Measurements from ENCODE around the gene KCNH1. TPM values are rescaled to one million over a fixed set of nuclear protein-coding genes. Genes with fewer than 3 reads are reported as not detected.

The KCNH1 gene
- total RNA-seq, 2 donors from 2014 or later, result 0.68 to 1.2 TPM

DNA sequence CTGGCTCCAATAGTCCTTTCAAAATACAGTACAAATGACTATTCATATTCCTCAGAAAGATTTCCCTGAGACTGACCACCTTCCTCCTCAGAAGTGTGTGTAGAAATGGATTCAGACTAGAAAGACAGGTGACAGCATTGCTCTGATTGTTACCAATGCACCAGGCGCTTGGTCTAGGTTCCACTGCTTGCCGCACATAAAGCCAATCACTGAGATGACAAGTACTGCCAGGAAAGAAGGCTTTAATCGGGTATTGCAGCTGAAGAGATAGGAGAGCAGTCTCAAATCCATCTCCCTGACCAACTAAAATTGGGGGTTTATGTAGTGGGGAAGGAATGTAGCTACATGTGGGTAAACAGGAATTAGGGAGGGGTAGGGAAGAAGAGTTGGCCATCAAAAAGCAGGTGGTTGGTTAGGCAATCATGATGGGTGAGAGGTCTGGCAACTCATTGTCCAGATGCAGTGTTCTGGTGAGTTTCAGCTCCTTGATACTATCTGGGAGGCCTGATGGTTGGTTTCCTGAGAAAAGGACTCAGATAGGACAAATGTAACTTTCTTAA is 98.0 kb downstream of the KCNH1 start:
- WGBS, result 90% methylated on average over 3 of the region's 3 CpGs
- DNase-seq (ENCODE audit: low spot score), result no peak
- intact Hi-C loops (cut with DNase I), result no loop called here
- no peak for TF ChIP-seq POLR2AphosphoS5 (IDR thresholded peaks at IDR 0.05)
- TF ChIP-seq, protein P1, sequence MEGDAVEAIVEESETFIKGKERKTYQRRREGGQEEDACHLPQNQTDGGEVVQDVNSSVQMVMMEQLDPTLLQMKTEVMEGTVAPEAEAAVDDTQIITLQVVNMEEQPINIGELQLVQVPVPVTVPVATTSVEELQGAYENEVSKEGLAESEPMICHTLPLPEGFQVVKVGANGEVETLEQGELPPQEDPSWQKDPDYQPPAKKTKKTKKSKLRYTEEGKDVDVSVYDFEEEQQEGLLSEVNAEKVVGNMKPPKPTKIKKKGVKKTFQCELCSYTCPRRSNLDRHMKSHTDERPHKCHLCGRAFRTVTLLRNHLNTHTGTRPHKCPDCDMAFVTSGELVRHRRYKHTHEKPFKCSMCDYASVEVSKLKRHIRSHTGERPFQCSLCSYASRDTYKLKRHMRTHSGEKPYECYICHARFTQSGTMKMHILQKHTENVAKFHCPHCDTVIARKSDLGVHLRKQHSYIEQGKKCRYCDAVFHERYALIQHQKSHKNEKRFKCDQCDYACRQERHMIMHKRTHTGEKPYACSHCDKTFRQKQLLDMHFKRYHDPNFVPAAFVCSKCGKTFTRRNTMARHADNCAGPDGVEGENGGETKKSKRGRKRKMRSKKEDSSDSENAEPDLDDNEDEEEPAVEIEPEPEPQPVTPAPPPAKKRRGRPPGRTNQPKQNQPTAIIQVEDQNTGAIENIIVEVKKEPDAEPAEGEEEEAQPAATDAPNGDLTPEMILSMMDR (IDR thresholded peaks at IDR 0.05), result no peak
- TF ChIP-seq POLR2A (IDR thresholded peaks at IDR 0.05), result no peak
- Histone ChIP-seq H3K27me3 (replicated peaks; ENCODE audit: insufficient read depth) (no peaks in the 10 kb centered on the region), H3K27ac (no peak overlapping the region), H3K36me3 (no peaks in the 10 kb centered on the region), H3K4me3 (no peak overlapping the region), H3K9me3 (no peaks in the 10 kb centered on the region), H3K4me1 (replicated peaks) (no peaks in the 10 kb centered on the region)

DNA sequence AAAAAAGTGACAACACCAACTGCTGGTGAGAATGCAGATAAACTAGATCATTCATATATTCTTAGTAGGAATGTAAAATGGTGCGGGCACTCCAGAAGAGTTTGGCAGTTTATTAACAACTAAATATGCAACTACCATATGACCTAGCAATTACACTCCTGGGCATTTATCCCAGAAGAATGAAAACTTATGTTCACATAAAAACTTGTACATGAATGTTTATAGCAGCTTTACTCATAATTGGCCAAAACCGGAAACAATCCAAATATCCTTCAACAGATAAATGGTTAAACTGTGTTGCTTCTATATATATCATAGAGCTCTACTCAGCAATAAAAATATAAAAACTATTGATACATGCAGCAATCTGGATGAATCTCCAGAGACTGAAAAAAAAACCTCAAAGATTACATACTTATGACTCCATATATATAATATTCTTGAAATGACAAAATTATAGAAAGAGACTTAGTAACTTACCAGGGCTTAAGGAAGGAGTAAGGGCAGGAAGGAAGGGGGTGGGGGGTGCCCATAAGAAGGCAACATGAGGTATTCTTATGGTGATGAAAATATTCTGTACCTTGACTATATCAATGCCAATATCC is 99.9 kb downstream of the KCNH1 start:
- intact Hi-C loops (cut with DNase I), result no loop called here
- no peaks in the 10 kb centered on the region for H3K9me3 ChIP-seq

GRCh38 chr1:211024901-211025300 is 109.0 kb downstream of the KCNH1 start:
- no peak for DNase-seq (ENCODE audit: low spot score)
- H3K4me3 ChIP-seq, result no peak overlapping the region
- TF ChIP-seq POLR2A (IDR thresholded peaks at IDR 0.05) (no peak), POLR2AphosphoS5 (IDR thresholded peaks at IDR 0.05) (no peak)
- TF ChIP-seq, protein P1 (IDR thresholded peaks at IDR 0.05), result no peak
- H3K36me3 ChIP-seq, result no peaks in the 10 kb centered on the region
- H3K4me1 ChIP-seq (replicated peaks), result no peaks in the 10 kb centered on the region
- no peak overlapping the region for H3K27ac ChIP-seq
- 87% methylated on average over 2 of the region's 2 CpGs for WGBS
- no peaks in the 10 kb centered on the region for H3K9me3 ChIP-seq
- no peaks in the 10 kb centered on the region for H3K27me3 ChIP-seq (replicated peaks; ENCODE audit: insufficient read depth)
- intact Hi-C loops (cut with DNase I), result no loop called here

More for the DNA sequence above, 99.9 kb downstream of the KCNH1 start:
- no peak for DNase-seq (ENCODE audit: low spot score)
- Histone ChIP-seq H3K27me3 (replicated peaks; ENCODE audit: insufficient read depth) (no peaks in the 10 kb centered on the region), H3K36me3 (no peaks in the 10 kb centered on the region), H3K4me1 (replicated peaks) (no peaks in the 10 kb centered on the region), H3K27ac (no peak overlapping the region), H3K4me3 (no peak overlapping the region)
- TF ChIP-seq POLR2AphosphoS5 (IDR thresholded peaks at IDR 0.05), result no peak
- TF ChIP-seq, protein P1 (IDR thresholded peaks at IDR 0.05), result no peak
- no peak for TF ChIP-seq POLR2A (IDR thresholded peaks at IDR 0.05)
- WGBS, result 86% methylated on average over 2 of the region's 2 CpGs

DNA sequence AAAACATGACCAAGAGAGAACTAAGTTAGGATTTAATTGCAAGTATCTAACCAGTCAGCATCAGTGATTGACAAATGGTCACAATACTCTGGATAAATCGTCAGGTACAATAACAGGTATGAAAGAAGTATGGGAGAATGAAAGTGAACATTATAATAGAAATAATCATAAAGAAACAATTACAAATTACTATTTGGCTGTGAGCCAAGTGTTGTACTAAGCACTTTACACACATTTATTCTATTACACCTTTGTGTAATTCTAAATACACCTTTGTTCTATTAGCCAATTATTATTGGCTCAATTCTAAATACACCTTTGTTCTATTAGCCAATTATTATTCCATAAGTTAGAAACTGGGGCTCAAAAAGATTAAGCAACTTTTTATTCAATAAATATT is 114.7 kb downstream of the KCNH1 start:
- no peak overlapping the region for H3K4me3 ChIP-seq
- H3K36me3 ChIP-seq, result no peaks in the 10 kb centered on the region
- no peaks in the 10 kb centered on the region for H3K4me1 ChIP-seq (replicated peaks)
- H3K27ac ChIP-seq, result no peak overlapping the region
- TF ChIP-seq POLR2AphosphoS5 (IDR thresholded peaks at IDR 0.05) (no peak), POLR2A (IDR thresholded peaks at IDR 0.05) (no peak)
- TF ChIP-seq, protein P1 (IDR thresholded peaks at IDR 0.05), result no peak
- H3K9me3 ChIP-seq, result no peaks in the 10 kb centered on the region
- H3K27me3 ChIP-seq (replicated peaks; ENCODE audit: insufficient read depth), result no peaks in the 10 kb centered on the region
- 44% methylated on average over 1 of the region's 1 CpG for WGBS
- no peak for DNase-seq (ENCODE audit: low spot score)
- intact Hi-C loops (cut with DNase I), result no loop called here

GRCh38 chr1:211018690-211019089 is 115.3 kb downstream of the KCNH1 start:
- 83% methylated on average over 5 of the region's 5 CpGs for WGBS
- Histone ChIP-seq H3K4me3 (no peak overlapping the region), H3K27me3 (replicated peaks; ENCODE audit: insufficient read depth) (no peaks in the 10 kb centered on the region), H3K4me1 (replicated peaks) (no peaks in the 10 kb centered on the region), H3K27ac (no peak overlapping the region), H3K9me3 (no peaks in the 10 kb centered on the region), H3K36me3 (no peaks in the 10 kb centered on the region)
- TF ChIP-seq POLR2A (IDR thresholded peaks at IDR 0.05) (no peak), POLR2AphosphoS5 (IDR thresholded peaks at IDR 0.05) (no peak)
- TF ChIP-seq, protein P1 (IDR thresholded peaks at IDR 0.05), result no peak
- intact Hi-C loops (cut with DNase I), result no loop called here
- no peak for DNase-seq (ENCODE audit: low spot score)

Data from prostate gland (tissue), 2 donors.